Urinary bladder (tissue), 4 donors: ENCODE measurements around the gene CDHR1. TPM values are rescaled to one million over a fixed set of nuclear protein-coding genes. Genes with fewer than 3 reads are reported as not detected.

Experiments used
- DNase-seq: peaks from one replicate; pipeline ENCODE4 v3.0.0-alpha.2; 2015; ENCODE audit errors: extremely low spot score
- H3K27ac ChIP-seq: one replicate; pipeline ENCODE4 v1.5.1; 2013; ENCODE audit warnings: low read depth, mild to moderate bottlenecking, moderate library complexity
- H3K36me3 ChIP-seq: one replicate; pipeline ENCODE4 v1.6.1; 2013; ENCODE audit warnings: mild to moderate bottlenecking, moderate library complexity; ENCODE audit not compliant: insufficient read depth
- H3K4me1 ChIP-seq: one replicate; pipeline ENCODE4 v1.6.1; 2013; ENCODE audit warnings: mild to moderate bottlenecking, moderate library complexity; ENCODE audit not compliant: insufficient read depth
- H3K4me3 ChIP-seq: one replicate; pipeline ENCODE4 v1.5.1; 2013; ENCODE audit warnings: low read depth, low read length
- WGBS: extraction: QIAGEN DNeasy Blood & Tissue Kit; methylation state at CpG from one replicate; pipeline ENCODE4 v1.1.7; 2013; 5-methylcytosine and 5-hydroxymethylcytosine counted together
- polyA plus RNA-seq: library from polyadenylated mRNA; stranded (reverse); fragments of 200-250 nt; gene quantifications from one replicate; pipeline ENCODE4 v1.2.3, GENCODE V29; 2013
- total RNA-seq: library from RNA; depleted of rRNA; stranded (reverse); fragments of >200 nt; gene quantifications from one replicate; pipeline ENCODE4 v1.2.3, GENCODE V29; 2014
- donor health status: healthy with polysubstance abuse.
- donor health status: healthy.

Gene CDHR1
- total and polyA plus RNA-seq, 2 donors = 0.08 to 0.32 TPM

DNA sequence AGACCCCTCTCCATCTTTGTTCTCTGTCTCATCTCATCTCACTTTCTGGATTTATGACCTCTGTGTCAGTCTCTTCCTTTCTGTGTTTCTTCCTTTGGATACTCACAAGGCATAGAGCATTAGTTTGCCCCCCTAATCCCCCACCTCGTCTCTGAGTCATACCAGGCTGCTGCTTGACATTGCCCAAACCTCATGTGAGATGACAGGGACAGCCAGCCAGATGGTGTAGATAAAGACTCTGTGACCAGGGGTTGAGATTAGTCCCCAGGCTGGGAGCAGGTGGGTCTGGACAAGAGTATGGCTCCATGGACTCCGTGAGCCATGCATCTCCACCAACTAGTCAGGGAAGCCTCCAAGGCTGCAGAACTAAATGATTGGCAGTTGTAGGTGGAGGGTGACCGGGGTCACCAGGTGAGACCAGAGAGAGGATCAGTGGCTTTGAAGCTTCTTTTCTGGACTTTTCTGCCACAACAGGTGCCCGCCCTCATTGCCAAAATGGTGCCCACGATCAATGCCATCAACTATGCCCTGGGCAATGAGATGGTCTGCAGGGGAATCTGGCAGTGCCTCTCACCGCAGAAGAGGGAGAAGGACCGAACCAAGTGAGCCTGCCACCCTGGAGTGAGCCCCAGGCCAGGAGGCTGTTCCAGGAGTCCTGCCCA is 63.8 kb downstream of the CDHR1 start:
- no peak overlapping the region for H3K27ac ChIP-seq
- 85% methylated on average over 7 of the region's 7 CpGs for WGBS
- H3K4me1 ChIP-seq = no peaks in the 10 kb centered on the region
- no peak overlapping the region for H3K4me3 ChIP-seq
- H3K36me3 ChIP-seq = no peaks in the 10 kb centered on the region
- DNase-seq = no peak

DNA sequence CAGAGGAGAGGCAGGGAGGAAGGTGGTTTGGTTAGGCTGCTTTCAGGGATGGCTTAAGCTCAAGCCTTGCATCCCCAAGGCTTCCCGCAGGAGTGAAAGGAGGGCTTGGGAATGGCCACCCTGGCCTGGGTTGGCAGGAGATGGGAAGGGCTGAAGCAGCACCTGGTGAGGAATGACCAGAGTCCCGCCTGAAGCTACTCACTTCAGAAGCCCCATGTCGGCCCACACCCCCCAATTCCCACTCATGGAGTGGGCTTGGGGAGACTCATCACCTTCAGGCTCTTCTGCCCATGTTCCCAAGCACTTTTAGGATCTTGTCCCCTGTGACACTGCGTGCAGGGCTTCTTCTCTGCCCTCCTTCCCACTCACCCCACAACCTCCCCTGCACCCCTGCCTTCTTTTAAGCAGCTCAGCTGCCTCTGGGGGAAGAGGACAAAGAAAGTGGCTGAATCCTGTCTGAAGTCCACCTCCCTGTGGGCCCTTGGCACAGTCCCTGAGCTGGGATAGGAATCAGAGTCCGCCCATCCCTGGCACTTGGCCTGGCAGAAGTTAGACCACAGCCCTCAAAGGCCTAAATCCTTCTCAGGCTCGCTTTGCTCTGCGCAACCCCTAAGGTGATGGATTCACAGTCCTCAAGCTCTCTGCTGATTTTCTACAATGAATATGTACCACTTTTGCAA is 67.0 kb downstream of the CDHR1 start:
- H3K27ac ChIP-seq = no peak overlapping the region
- no peaks in the 10 kb centered on the region for H3K36me3 ChIP-seq
- no peak for DNase-seq
- H3K4me1 ChIP-seq = no peaks in the 10 kb centered on the region
- no peak overlapping the region for H3K4me3 ChIP-seq
- WGBS = 82% methylated on average over 7 of the region's 7 CpGs

DNA sequence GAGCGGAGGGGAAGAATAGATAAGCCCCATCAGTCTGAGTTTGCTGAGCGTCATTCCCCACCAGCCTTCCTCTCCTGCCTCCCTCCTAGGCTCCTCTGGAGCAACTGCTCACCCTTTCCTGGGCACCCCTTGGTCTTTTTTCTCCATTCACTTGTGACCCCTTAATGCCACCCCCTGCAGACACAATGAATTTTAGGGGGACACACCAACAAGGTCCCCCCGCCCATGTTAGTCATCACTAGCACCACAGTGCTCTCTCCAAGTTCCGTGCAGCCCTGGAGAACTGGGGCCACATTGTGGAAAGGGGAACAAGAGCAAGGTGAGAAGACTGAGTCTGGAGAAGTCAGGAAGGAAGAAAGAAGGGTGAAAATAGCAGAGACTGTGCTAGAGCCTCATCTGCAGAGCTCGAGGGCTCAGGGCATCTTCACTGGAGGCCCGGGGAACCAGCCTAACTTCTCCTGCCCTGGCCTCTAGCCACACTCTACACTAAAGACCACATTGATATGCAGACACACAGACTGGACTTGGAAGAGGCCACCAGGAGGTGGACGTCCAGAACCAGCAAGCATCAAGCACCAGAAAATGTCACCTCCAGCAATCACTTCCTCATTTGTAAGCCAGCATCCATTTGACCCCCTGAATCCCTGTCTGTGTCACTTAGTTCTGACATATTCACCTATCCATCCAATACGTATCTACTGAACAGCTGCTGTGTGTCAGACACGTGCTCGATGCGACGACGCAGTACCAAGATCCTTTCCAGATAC is 68.0 kb downstream of the CDHR1 start:
- H3K27ac ChIP-seq = no peak overlapping the region
- H3K4me3 ChIP-seq = no peak overlapping the region
- no peak for DNase-seq
- H3K4me1 ChIP-seq = no peaks in the 10 kb centered on the region
- no peaks in the 10 kb centered on the region for H3K36me3 ChIP-seq
- 68% methylated on average over 13 of the region's 13 CpGs for WGBS

DNA sequence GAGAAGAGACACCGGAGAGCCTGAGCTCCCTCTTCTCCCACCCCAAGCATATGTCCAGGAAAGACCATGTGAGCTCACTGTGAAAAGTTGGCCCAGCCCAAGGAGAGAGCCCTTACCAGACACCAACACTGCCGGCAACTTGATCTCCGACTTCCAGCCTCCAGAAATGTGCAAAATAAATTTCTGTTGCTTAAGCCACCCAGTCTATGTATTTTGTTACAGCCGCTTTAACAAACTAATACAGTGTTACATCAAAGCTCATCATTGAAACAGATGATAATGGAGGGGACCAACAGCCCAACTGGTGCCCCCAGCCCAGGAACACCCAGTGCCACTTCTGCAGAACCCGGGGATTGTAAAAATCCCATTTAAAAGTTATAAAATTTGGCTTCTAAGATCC is 69.4 kb downstream of the CDHR1 start:
- Histone ChIP-seq H3K27ac (no peak overlapping the region), H3K4me1 (no peaks in the 10 kb centered on the region), H3K4me3 (no peak overlapping the region), H3K36me3 (no peaks in the 10 kb centered on the region)
- 80% methylated on average over 5 of the region's 5 CpGs for WGBS
- no peak for DNase-seq

DNA sequence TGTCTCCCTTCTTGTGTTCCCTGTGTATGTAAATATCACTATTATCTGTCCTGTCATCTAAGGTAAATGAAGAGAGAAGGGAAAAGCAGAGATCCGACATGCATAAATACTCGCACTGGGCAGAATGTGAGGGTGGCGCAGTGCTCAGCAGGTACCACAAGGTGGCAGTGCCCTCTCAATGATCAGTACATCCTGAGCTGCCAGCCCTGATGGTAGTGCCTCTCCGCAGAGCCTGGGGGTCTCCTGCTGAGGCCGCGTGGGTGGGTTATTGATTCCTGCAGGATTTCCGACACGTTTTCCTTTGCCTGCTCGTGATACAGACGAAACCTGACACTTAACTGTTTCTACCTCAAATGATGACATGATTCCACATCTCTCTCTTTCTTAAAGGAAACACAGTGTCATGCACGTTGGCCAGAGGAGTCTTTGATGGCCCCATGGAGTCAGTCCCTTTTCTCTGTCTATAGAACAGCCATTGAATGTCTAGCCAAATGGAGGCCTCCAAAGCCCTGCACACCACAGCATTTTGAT is 70.3 kb downstream of the CDHR1 start:
- DNase-seq = no peak
- 2% methylated on average over 11 of the region's 11 CpGs for WGBS

DNA sequence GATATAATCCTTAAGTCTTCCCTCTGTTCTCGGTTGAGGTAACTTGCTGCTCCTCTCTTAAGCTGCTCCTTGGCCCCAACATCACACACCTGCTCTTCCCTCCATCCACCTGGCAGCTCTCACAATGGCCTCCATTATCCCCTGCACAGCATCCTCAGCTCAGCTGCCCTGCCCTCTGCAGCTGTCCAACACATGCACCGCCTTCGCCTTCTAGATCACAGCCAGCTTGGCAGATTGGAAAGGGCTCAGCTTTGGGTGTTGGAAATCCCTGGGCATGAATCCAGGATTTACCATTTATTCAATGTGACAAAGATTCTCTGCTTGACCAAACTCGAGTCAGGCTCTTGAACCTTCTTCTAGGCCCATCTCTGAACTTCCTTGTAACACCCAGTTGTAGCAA is 71.1 kb downstream of the CDHR1 start:
- no peaks in the 10 kb centered on the region for H3K36me3 ChIP-seq
- H3K4me3 ChIP-seq = no peak overlapping the region
- no peak for DNase-seq
- WGBS = 74% methylated on average over 4 of the region's 4 CpGs
- no peaks in the 10 kb centered on the region for H3K4me1 ChIP-seq
- no peak overlapping the region for H3K27ac ChIP-seq

More for the DNA sequence above, 70.3 kb downstream of the CDHR1 start:
- no peaks in the 10 kb centered on the region for H3K4me1 ChIP-seq
- no peaks in the 10 kb centered on the region for H3K36me3 ChIP-seq
- H3K27ac ChIP-seq = no peak overlapping the region
- H3K4me3 ChIP-seq = no peak overlapping the region

DNA sequence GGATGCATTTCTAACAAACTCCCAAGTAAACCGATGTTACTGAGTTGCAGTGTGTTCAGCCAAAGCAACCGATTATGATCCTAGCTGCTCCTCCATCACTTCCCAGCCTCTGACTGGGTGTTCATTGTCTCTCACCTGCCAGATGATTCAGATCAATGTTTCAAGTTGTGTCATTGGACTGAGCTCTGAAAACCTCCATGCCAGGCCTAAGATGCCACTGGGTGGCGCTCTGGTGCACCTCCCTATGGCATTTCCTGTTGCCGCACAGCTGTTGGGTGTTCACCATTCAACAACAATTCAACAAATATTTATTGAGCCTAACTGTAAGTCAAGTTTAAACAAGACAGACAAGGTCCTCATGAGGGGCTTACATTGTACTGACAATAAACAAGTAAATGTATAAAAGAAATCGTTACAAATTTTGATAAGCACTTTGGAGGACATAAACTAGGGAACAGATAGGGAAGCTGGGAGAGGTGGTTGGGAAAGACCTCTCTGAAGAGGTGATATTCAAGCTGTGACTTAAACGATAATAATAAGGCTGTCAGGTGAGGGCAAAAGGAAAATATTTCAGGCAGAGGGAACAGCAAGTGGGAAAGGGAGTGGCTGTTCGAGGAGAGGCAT is 73.3 kb downstream of the CDHR1 start:
- DNase-seq = no peak
- no peaks in the 10 kb centered on the region for H3K4me1 ChIP-seq
- no peak overlapping the region for H3K4me3 ChIP-seq
- 30% methylated on average over 7 of the region's 7 CpGs for WGBS
- H3K36me3 ChIP-seq = no peaks in the 10 kb centered on the region
- H3K27ac ChIP-seq = no peak overlapping the region

DNA sequence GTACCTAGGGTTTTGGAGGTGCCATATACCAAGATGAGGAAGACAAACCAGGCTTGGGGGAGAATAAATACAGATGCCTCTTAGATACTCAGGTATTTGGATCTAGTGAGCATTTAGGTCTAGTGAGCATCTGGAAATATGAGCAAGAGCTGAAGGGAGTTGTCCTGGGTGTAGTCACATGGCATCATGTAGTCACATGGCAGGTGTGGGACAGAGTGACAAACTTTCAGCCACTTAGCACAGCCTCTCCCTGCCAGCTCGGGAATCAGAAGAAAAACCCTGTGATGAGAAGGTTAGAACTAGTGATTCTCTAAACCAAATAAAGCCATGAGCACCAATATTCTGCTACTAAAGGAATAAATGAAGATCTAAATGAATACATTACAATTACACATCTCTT is 74.8 kb downstream of the CDHR1 start:
- DNase-seq = no peak
- no peak overlapping the region for H3K4me3 ChIP-seq
- no peaks in the 10 kb centered on the region for H3K4me1 ChIP-seq
- WGBS = 58% methylated on average over 1 of the region's 1 CpG
- no peak overlapping the region for H3K27ac ChIP-seq
- H3K36me3 ChIP-seq = no peaks in the 10 kb centered on the region

Other genes with a start within 250 kb of the CDHR1 start
- gene GHITM, start 55.0 kb upstream of the CDHR1 start, total RNA-seq = 108 TPM
- 172 TPM for gene GHITM, start 55.0 kb upstream of the CDHR1 start, polyA plus RNA-seq
- gene GPR15LG, start 20.7 kb upstream of the CDHR1 start, total RNA-seq = 16.6 TPM
- gene GPR15LG, start 20.7 kb upstream of the CDHR1 start, polyA plus RNA-seq = 18.6 TPM
- not detected for gene LRIT2, start 31.0 kb downstream of the CDHR1 start, total RNA-seq
- gene LRIT2, start 31.0 kb downstream of the CDHR1 start, polyA plus RNA-seq = not detected
- gene LRIT1, start 47.0 kb downstream of the CDHR1 start, total RNA-seq = not detected
- not detected for gene LRIT1, start 47.0 kb downstream of the CDHR1 start, polyA plus RNA-seq
- 0.74 TPM for gene RGR, start 50.5 kb downstream of the CDHR1 start, total RNA-seq
- gene RGR, start 50.5 kb downstream of the CDHR1 start, polyA plus RNA-seq = 0.27 TPM
- 75.4 TPM for gene CCSER2, start 134.1 kb downstream of the CDHR1 start, total RNA-seq
- 22.1 TPM for gene CCSER2, start 134.1 kb downstream of the CDHR1 start, polyA plus RNA-seq